ENCODE measurements around the gene MYO5A.

The MYO5A gene

GRCh38 chr15:52294881-52295420 lies 233.7 kb downstream of the MYO5A start:
- no peak overlapping the region for H3K4me3 ChIP-seq (ENCODE audit: low read depth, low read length)
- TF ChIP-seq MYC (IDR thresholded peaks at IDR 0.05; ENCODE audit: low read depth, low read length) (no peak), MAX (IDR thresholded peaks at IDR 0.05; ENCODE audit: low read depth, low read length) (no peak), POLR2A (IDR thresholded peaks at IDR 0.05; ENCODE audit: extremely low read depth, insufficient read length) (no peak), CTCF (IDR thresholded peaks at IDR 0.05; ENCODE audit: low read depth, low read length) (no peak)
- DNase-seq (ENCODE audit: low read depth), result no peak

- TF ChIP-seq CTCF (IDR thresholded peaks at IDR 0.05; ENCODE audit: low read depth, low read length) (no peak), MAX (IDR thresholded peaks at IDR 0.05; ENCODE audit: low read depth, low read length) (no peak), MYC (IDR thresholded peaks at IDR 0.05; ENCODE audit: low read depth, low read length) (no peak), POLR2A (IDR thresholded peaks at IDR 0.05; ENCODE audit: extremely low read depth, insufficient read length) (no peak)
- H3K4me3 ChIP-seq (ENCODE audit: low read depth, low read length), result no peak overlapping the region
- no peak for DNase-seq (ENCODE audit: low read depth)
Measured at GRCh38 chr15:52292780-52293392, 235.8 kb downstream of the MYO5A start.

GRCh38 chr15:52291204-52291603 lies 237.5 kb downstream of the MYO5A start:
- no peak overlapping the region for H3K4me3 ChIP-seq (ENCODE audit: low read depth, low read length)
- TF ChIP-seq MAX (IDR thresholded peaks at IDR 0.05; ENCODE audit: low read depth, low read length) (no peak), CTCF (IDR thresholded peaks at IDR 0.05; ENCODE audit: low read depth, low read length) (no peak), MYC (IDR thresholded peaks at IDR 0.05; ENCODE audit: low read depth, low read length) (no peak), POLR2A (IDR thresholded peaks at IDR 0.05; ENCODE audit: extremely low read depth, insufficient read length) (no peak)
- no peak for DNase-seq (ENCODE audit: low read depth)

- DNase-seq (ENCODE audit: low read depth), result no peak
- no peak overlapping the region for H3K4me3 ChIP-seq (ENCODE audit: low read depth, low read length)
- no peak for TF ChIP-seq MYC (IDR thresholded peaks at IDR 0.05; ENCODE audit: low read depth, low read length)
- no peak for TF ChIP-seq MAX (IDR thresholded peaks at IDR 0.05; ENCODE audit: low read depth, low read length)
- TF ChIP-seq CTCF (IDR thresholded peaks at IDR 0.05; ENCODE audit: low read depth, low read length), result no peak
- no peak for TF ChIP-seq POLR2A (IDR thresholded peaks at IDR 0.05; ENCODE audit: extremely low read depth, insufficient read length)
Measured at GRCh38 chr15:52290800-52291199, 237.9 kb downstream of the MYO5A start.

- DNase-seq (ENCODE audit: low read depth), result no peak
- H3K4me3 ChIP-seq (ENCODE audit: low read depth, low read length), result no peak overlapping the region
- TF ChIP-seq MAX (IDR thresholded peaks at IDR 0.05; ENCODE audit: low read depth, low read length), result no peak
- no peak for TF ChIP-seq MYC (IDR thresholded peaks at IDR 0.05; ENCODE audit: low read depth, low read length)
- no peak for TF ChIP-seq POLR2A (IDR thresholded peaks at IDR 0.05; ENCODE audit: extremely low read depth, insufficient read length)
- TF ChIP-seq CTCF (IDR thresholded peaks at IDR 0.05; ENCODE audit: low read depth, low read length), result no peak
Measured at GRCh38 chr15:52290329-52290728, 238.4 kb downstream of the MYO5A start.

Data from NB4 (cell line).